T-helper 1 cell (primary cell): ENCODE results near the gene LIM2.

Experiments used
- DNase-seq, 5 donors: peaks; one replicate each; pipeline ENCODE4 v3.0.0-alpha.2; 2012 to 2020

Gene LIM2

GRCh38 chr19:51365211-51365964, 22.4 kb downstream of the LIM2 start:
- DNase-seq, result peak in 1 of 5 donors; percentile 20

GRCh38 chr19:51364200-51365106, 23.3 kb downstream of the LIM2 start:
- DNase-seq, result no peak

- DNase-seq, result no peak
Observed at GRCh38 chr19:51361239-51361638, 26.5 kb downstream of the LIM2 start.

- no peak for DNase-seq
Observed at GRCh38 chr19:51359294-51359693, 28.5 kb downstream of the LIM2 start.

GRCh38 chr19:51357952-51358351, 29.8 kb downstream of the LIM2 start:
- no peak for DNase-seq

- no peak for DNase-seq
Observed at GRCh38 chr19:51356159-51356801, 31.5 kb downstream of the LIM2 start.

- peak in 1 of 5 donors; percentile 44 for DNase-seq
Observed at GRCh38 chr19:51354742-51355148, 33.0 kb downstream of the LIM2 start.

- no peak for DNase-seq
Observed at GRCh38 chr19:51354103-51354741, 33.6 kb downstream of the LIM2 start.

GRCh38 chr19:51352783-51353360, 34.9 kb downstream of the LIM2 start:
- no peak for DNase-seq

- DNase-seq, result no peak
Observed at GRCh38 chr19:51351266-51351990, 36.3 kb downstream of the LIM2 start.

GRCh38 chr19:51347209-51347928, 40.4 kb downstream of the LIM2 start:
- no peak for DNase-seq

- no peak for DNase-seq
Observed at GRCh38 chr19:51346742-51347141, 41.0 kb downstream of the LIM2 start.

- DNase-seq, result no peak
Observed at GRCh38 chr19:51345076-51345620, 42.6 kb downstream of the LIM2 start.

GRCh38 chr19:51342631-51343569, 44.9 kb downstream of the LIM2 start:
- DNase-seq, result no peak

GRCh38 chr19:51341976-51342580, 45.7 kb downstream of the LIM2 start, which contains the start of gene VSIG10L:
TSS of gene VSIG10L (minus strand) at chr19:51342139. CDS start at chr19:51342124, 15 bp downstream.
- no peak for DNase-seq

- no peak for DNase-seq
Observed at GRCh38 chr19:51341066-51341465, 46.7 kb downstream of the LIM2 start.

GRCh38 chr19:51339687-51340656, 47.8 kb downstream of the LIM2 start:
- DNase-seq, result peak; percentile 82 to 92 (median 86)

- DNase-seq, result peak in 1 of 5 donors; percentile 11
Observed at GRCh38 chr19:51339313-51339686, 48.5 kb downstream of the LIM2 start.
